GM12875 (cell line): ENCODE data around the gene SLCO1B3.
"Not testable (repeated sequence)": the region's sequence is repeated elsewhere in the genome, so short reads cannot be mapped to it uniquely, and the experiment has no call there.

Source experiments
- H3K4me3 ChIP-seq: one replicate; pipeline ENCODE4 v1.5.1; 2011; ENCODE audit warnings: low read depth, low read length, control low read depth
- CTCF ChIP-seq: IDR thresholded peaks from 2 replicates; pipeline ENCODE4 v1.5.1; 2011; ENCODE audit warnings: low read depth, mild to moderate bottlenecking, control low read depth, inconsistent platforms, low read length, moderate library complexity, borderline replicate concordance; ENCODE audit not compliant: insufficient read depth

SLCO1B3 gene

GRCh38 chr12:20810487-20810886 lies at the start of gene SLCO1B3:
Gene SLCO1B3 (plus strand): TSS chr12:20810705. CDS start chr12:20815739, 5,034 bp downstream.
- no peak within 1 kb of the TSS for H3K4me3 ChIP-seq
- no peak for TF ChIP-seq CTCF

GRCh38 chr12:20777420-20777819 lies 33.1 kb upstream of the SLCO1B3 start:
- H3K4me3 ChIP-seq = no peak overlapping the region
- no peak for TF ChIP-seq CTCF

- TF ChIP-seq CTCF = no peak
- H3K4me3 ChIP-seq = no peak overlapping the region
Observed at GRCh38 chr12:20778969-20779368, 31.5 kb upstream of the SLCO1B3 start.

GRCh38 chr12:20779971-20780370 lies 30.5 kb upstream of the SLCO1B3 start:
- H3K4me3 ChIP-seq = not testable (repeated sequence)

GRCh38 chr12:20783796-20784357 lies 26.6 kb upstream of the SLCO1B3 start:
- not testable (repeated sequence) for H3K4me3 ChIP-seq

- H3K4me3 ChIP-seq = no peak overlapping the region
- no peak for TF ChIP-seq CTCF
Observed at GRCh38 chr12:20792971-20793370, 17.5 kb upstream of the SLCO1B3 start.

- no peak for TF ChIP-seq CTCF
- no peak overlapping the region for H3K4me3 ChIP-seq
Observed at GRCh38 chr12:20798554-20798953, 12.0 kb upstream of the SLCO1B3 start.

GRCh38 chr12:20800160-20800559 lies 10.3 kb upstream of the SLCO1B3 start:
- no peak for TF ChIP-seq CTCF
- H3K4me3 ChIP-seq = no peak overlapping the region
